HFFc6 (cell line): Measurements from ENCODE around the gene CC2D1B. TPM values are rescaled to one million over a fixed set of nuclear protein-coding genes. Genes with fewer than 3 reads are reported as not detected.

Experiments
- DNase-seq: peaks from one replicate; pipeline ENCODE4 v3.0.0-alpha.2; 2018
- H3K27ac Mint-ChIP-seq: 2 replicates; pipeline ENCODE4 v1.8.0; 2020; ENCODE audit warnings: mild to moderate bottlenecking, mixed read lengths
- H3K27me3 Mint-ChIP-seq: 2 replicates; pipeline ENCODE4 v1.8.0; 2021; ENCODE audit warnings: mild to moderate bottlenecking, moderate library complexity, mixed read lengths; ENCODE audit not compliant: insufficient read depth
- H3K36me3 Mint-ChIP-seq: 2 replicates; pipeline ENCODE4 v1.8.0; 2021; ENCODE audit warnings: low read depth, mixed read lengths
- H3K4me1 Mint-ChIP-seq: 2 replicates; pipeline ENCODE4 v1.8.0; 2020; ENCODE audit warnings: low read depth, mixed read lengths
- H3K4me3 Mint-ChIP-seq: 2 replicates; pipeline ENCODE4 v1.8.0; 2020; ENCODE audit warnings: mild to moderate bottlenecking, moderate library complexity, mixed read lengths
- H3K9me3 Mint-ChIP-seq: 2 replicates; pipeline ENCODE4 v1.8.0; 2020; ENCODE audit warnings: mild to moderate bottlenecking, mixed read lengths
- CTCF ChIP-seq: fragments of 200-600 bp; sonication (generic); IDR thresholded peaks from 2 replicates; pipeline ENCODE4 v1.5.0; 2021; ENCODE audit warnings: antibody characterized with exemption, mild to moderate bottlenecking
- total RNA-seq, 6 experiments: library from RNA; stranded (reverse); fragmentation: NEBNext Ultra II Directional; extraction: Animal tissue kit (Norgen Biotek cat#: 25700); gene quantifications; 2 replicates in 1 of 6; 3 replicates in 5 of 6; pipeline ENCODE4 v1.2.3, GENCODE V29; 2021

CC2D1B gene
- total RNA-seq, 6 experiments from 2014 or later = 27.3 to 35.5 (median 31.3) TPM

- Mint-ChIP-seq H3K9me3 (no peaks in the 10 kb centered on the region), H3K27me3 (no peaks in the 10 kb centered on the region; the same call in 1 of the 2 replicates), H3K4me1 (no peaks in the 10 kb centered on the region), H3K36me3 (peaks cover 5% of the 10 kb centered on the region; the same call in 1 of the 2 replicates), H3K4me3 (no peak overlapping the region), H3K27ac (no peak overlapping the region)
- DNase-seq = no peak
- TF ChIP-seq CTCF = no peak
These were observed 31.0 kb downstream of the CC2D1B start for GRCh38 chr1:52334906-52335528.

- Mint-ChIP-seq H3K9me3 (no peaks in the 10 kb centered on the region), H3K4me3 (no peak overlapping the region), H3K27me3 (no peaks in the 10 kb centered on the region), H3K36me3 (peaks cover 5% of the 10 kb centered on the region; the same call in 1 of the 2 replicates), H3K27ac (no peak overlapping the region), H3K4me1 (peaks cover 12% of the 10 kb centered on the region)
- no peak for TF ChIP-seq CTCF
- no peak for DNase-seq
These were observed 33.6 kb downstream of the CC2D1B start for GRCh38 chr1:52332411-52332810.

- H3K4me1 Mint-ChIP-seq = peaks cover 12% of the 10 kb centered on the region
- no peak overlapping the region for H3K4me3 Mint-ChIP-seq
- H3K27me3 Mint-ChIP-seq = no peaks in the 10 kb centered on the region
- no peak overlapping the region for H3K27ac Mint-ChIP-seq
- TF ChIP-seq CTCF = no peak
- H3K36me3 Mint-ChIP-seq = no peaks in the 10 kb centered on the region
- no peak for DNase-seq
- no peaks in the 10 kb centered on the region for H3K9me3 Mint-ChIP-seq
These were observed 37.4 kb downstream of the CC2D1B start for GRCh38 chr1:52328615-52329014.

- TF ChIP-seq CTCF = no peak
- no peak for DNase-seq
- Mint-ChIP-seq H3K4me3 (no peak overlapping the region), H3K9me3 (no peaks in the 10 kb centered on the region), H3K27me3 (no peaks in the 10 kb centered on the region), H3K4me1 (peaks cover 12% of the 10 kb centered on the region), H3K36me3 (no peaks in the 10 kb centered on the region; the same call in 1 of the 2 replicates), H3K27ac (no peak overlapping the region)
These were observed 40.2 kb downstream of the CC2D1B start for GRCh38 chr1:52325786-52326185.

GRCh38 chr1:52323731-52324130, 42.3 kb downstream of the CC2D1B start:
- H3K4me3 Mint-ChIP-seq = no peak overlapping the region
- H3K36me3 Mint-ChIP-seq = no peaks in the 10 kb centered on the region; the same call in 1 of the 2 replicates
- no peak for TF ChIP-seq CTCF
- no peak for DNase-seq
- no peak overlapping the region for H3K27ac Mint-ChIP-seq
- H3K27me3 Mint-ChIP-seq = no peaks in the 10 kb centered on the region
- no peaks in the 10 kb centered on the region for H3K9me3 Mint-ChIP-seq
- H3K4me1 Mint-ChIP-seq = peaks cover 9% of the 10 kb centered on the region
